ENCODE data around the gene CSGALNACT2. TPM values are rescaled to one million over a fixed set of nuclear protein-coding genes. Genes with fewer than 3 reads are reported as not detected.
"Not testable (repeated sequence)": the region's sequence is repeated elsewhere in the genome, so short reads cannot be mapped to it uniquely, and the experiment has no call there.

The CSGALNACT2 gene
- total and polyA plus RNA-seq, 7 donors: 10.2 to 33.1 (median 18.9) TPM

DNA sequence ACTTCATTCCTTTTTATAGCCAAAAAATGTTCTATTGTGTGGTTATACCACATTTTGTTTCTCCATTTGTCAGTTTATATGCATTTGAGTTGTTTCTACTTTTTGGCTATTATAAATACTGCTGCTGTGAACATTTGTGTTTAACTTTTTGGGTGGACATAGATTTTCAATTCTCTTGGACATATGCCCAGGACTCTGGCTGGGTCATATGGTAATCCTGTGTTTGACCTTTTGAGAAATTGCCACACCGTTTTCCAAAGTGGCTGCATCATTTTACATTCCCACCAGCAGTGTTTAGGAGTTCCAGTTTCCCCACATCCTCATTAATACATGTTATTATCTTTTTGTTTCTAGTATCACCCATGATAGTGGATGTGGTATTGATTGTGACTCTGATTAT is 39.4 kb downstream of the CSGALNACT2 start:
- 62 to 73% (median 72%) methylated on average over 1 of the region's 1 CpG for WGBS, 3 donors
- no peak for DNase-seq
- Histone ChIP-seq H3K4me1 (no peaks in the 10 kb centered on the region), H3K9me3 (no peaks in the 10 kb centered on the region), H3K4me3 (no peak overlapping the region), H3K36me3 (ENCODE audit: insufficient read depth in 1 of 2, low read depth in 1 of 2) (peaks cover 0 to 76% of the 10 kb centered on the region in 2 donors), H3K27me3 (ENCODE audit: insufficient read depth in 3 of 3, low read length in 2 of 3) (no peaks in the 10 kb centered on the region), H3K27ac (no peak overlapping the region)
- intact Hi-C loops (cut with DNase I): no loop called here
- no peak for ATAC-seq
- TF ChIP-seq, protein P1, sequence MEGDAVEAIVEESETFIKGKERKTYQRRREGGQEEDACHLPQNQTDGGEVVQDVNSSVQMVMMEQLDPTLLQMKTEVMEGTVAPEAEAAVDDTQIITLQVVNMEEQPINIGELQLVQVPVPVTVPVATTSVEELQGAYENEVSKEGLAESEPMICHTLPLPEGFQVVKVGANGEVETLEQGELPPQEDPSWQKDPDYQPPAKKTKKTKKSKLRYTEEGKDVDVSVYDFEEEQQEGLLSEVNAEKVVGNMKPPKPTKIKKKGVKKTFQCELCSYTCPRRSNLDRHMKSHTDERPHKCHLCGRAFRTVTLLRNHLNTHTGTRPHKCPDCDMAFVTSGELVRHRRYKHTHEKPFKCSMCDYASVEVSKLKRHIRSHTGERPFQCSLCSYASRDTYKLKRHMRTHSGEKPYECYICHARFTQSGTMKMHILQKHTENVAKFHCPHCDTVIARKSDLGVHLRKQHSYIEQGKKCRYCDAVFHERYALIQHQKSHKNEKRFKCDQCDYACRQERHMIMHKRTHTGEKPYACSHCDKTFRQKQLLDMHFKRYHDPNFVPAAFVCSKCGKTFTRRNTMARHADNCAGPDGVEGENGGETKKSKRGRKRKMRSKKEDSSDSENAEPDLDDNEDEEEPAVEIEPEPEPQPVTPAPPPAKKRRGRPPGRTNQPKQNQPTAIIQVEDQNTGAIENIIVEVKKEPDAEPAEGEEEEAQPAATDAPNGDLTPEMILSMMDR (IDR thresholded peaks at IDR 0.05): no peak

DNA sequence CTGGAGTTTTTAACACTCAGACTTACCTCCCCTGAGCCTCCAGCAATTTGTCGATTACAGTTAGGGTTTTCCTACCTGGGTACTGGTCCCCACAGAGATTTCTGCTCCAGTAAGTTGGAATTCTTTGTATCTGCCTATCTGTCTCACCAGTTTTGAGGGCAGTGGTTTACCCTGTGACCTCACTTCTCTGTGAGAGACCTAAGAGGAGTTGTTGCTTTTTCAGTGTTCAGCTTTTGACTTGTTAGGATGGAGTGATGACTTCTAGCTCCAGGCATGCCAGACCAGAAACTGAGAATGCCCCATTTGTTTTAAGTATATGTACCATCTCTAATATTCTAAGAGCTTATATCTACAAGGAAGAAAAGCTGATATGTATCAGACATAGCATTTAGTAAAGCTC is 42.9 kb downstream of the CSGALNACT2 start:
- intact Hi-C loops (cut with DNase I): no loop called here
- no peak for ATAC-seq
- 93 to 100% (median 100%) methylated on average over 1 of the region's 1 CpG for WGBS, 3 donors
- TF ChIP-seq, protein P1 (IDR thresholded peaks at IDR 0.05): no peak
- H3K4me3 ChIP-seq: no peak overlapping the region
- no peaks in the 10 kb centered on the region for H3K27me3 ChIP-seq (ENCODE audit: insufficient read depth in 3 of 3, low read length in 2 of 3)
- H3K36me3 ChIP-seq (ENCODE audit: insufficient read depth in 1 of 2, low read depth in 1 of 2): peaks cover 2 to 81% of the 10 kb centered on the region in 2 donors
- H3K9me3 ChIP-seq: no peaks in the 10 kb centered on the region
- H3K27ac ChIP-seq: no peak overlapping the region
- no peak for DNase-seq
- H3K4me1 ChIP-seq: no peaks in the 10 kb centered on the region

GRCh38 chr10:43183764-43184163 is 45.5 kb downstream of the CSGALNACT2 start:
- peaks cover 2 to 71% of the 10 kb centered on the region in 2 donors for H3K36me3 ChIP-seq (ENCODE audit: insufficient read depth in 1 of 2, low read depth in 1 of 2)
- H3K9me3 ChIP-seq; H3K4me3 ChIP-seq; H3K27ac ChIP-seq; DNase-seq; H3K27me3 ChIP-seq (ENCODE audit: insufficient read depth in 3 of 3, low read length in 2 of 3); ATAC-seq; intact Hi-C loops (cut with DNase I); H3K4me1 ChIP-seq: not testable (repeated sequence)
- WGBS, 3 donors: 98 to 100% (median 100%) methylated on average over 3 of the region's 3 CpGs

- H3K27me3 ChIP-seq (ENCODE audit: insufficient read depth in 3 of 3, low read length in 2 of 3): no peaks in the 10 kb centered on the region
- TF ChIP-seq, protein P1 (IDR thresholded peaks at IDR 0.05): no peak
- ATAC-seq (no peak), DNase-seq (no peak)
- no peak overlapping the region for H3K27ac ChIP-seq
- 90 to 95% (median 92%) methylated on average over 4 of the region's 4 CpGs for WGBS, 3 donors
- intact Hi-C loops (cut with DNase I): no loop called here
- no peaks in the 10 kb centered on the region for H3K4me1 ChIP-seq
- H3K9me3 ChIP-seq: no peaks in the 10 kb centered on the region
- peaks cover 2 to 53% of the 10 kb centered on the region in 2 donors for H3K36me3 ChIP-seq (ENCODE audit: insufficient read depth in 1 of 2, low read depth in 1 of 2)
- no peak overlapping the region for H3K4me3 ChIP-seq
Observed at GRCh38 chr10:43186150-43186549, 47.9 kb downstream of the CSGALNACT2 start.

DNA sequence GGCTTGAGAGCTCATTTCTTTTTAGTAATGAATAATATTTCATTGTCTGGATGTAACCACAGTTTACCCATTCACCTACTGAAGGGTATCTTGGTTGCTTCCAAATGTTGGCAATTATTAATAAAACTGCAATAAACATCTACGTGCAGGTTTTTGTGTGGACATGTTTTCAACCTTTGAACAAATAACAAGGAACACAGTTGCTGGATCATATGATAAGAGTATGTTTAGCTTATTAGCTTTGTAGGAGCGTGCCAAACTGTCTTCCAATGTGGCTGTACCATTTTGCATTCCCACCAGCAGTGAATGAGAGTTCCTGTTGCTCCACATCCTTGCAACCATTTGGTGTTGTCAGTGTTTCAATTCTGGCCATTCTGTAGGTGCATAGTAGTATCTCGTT is 49.0 kb downstream of the CSGALNACT2 start:
- H3K9me3 ChIP-seq: no peaks in the 10 kb centered on the region
- WGBS, 3 donors: 97 to 99% (median 99%) methylated on average over 3 of the region's 3 CpGs
- intact Hi-C loops (cut with DNase I): no loop called here

More for the DNA sequence above, 49.0 kb downstream of the CSGALNACT2 start:
- Histone ChIP-seq H3K36me3 (ENCODE audit: insufficient read depth in 1 of 2, low read depth in 1 of 2) (peaks cover 2 to 45% of the 10 kb centered on the region in 2 donors), H3K4me1 (no peaks in the 10 kb centered on the region), H3K27ac (no peak overlapping the region), H3K27me3 (ENCODE audit: insufficient read depth in 3 of 3, low read length in 2 of 3) (no peaks in the 10 kb centered on the region), H3K4me3 (no peak overlapping the region)
- no peak for ATAC-seq
- no peak for DNase-seq
- TF ChIP-seq, protein P1 (IDR thresholded peaks at IDR 0.05): no peak

All from psoas muscle (tissue), 8 donors.